HEK293 (cell line): ENCODE measurements around the gene NFE2L1.

Experiments
- CTCF ChIA-PET: fragments of 350-600 bp; formaldehyde crosslinking; extraction: SDS; loops from one replicate; lab custom pipeline; 2021; ENCODE audit warnings: antibody characterized with exemption; lab: Yijun Ruan, JAX
- POLR2A ChIA-PET: fragments of 300-600 bp; formaldehyde crosslinking; extraction: SDS; loops from one replicate; lab custom pipeline; 2020; ENCODE audit warnings: antibody characterized with exemption, inconsistent platforms; lab: Yijun Ruan, JAX
- H3K27ac ChIP-seq: fragments of 200-500 bp; sonication (Bioruptor generic); 2 replicates; pipeline ENCODE4 v1.5.1; 2014; ENCODE audit warnings: low read depth, low read length, control low read depth, inconsistent platforms; ENCODE audit errors: extremely low read depth
- H3K36me3 ChIP-seq, 2 experiments: fragments of 200-500 bp in 1 of 2; sonication (Bioruptor generic) in 1 of 2; 1 replicate in 1 of 2; 2 replicates in 1 of 2; pipeline ENCODE4 v1.5.1; 2014 to 2017; ENCODE audit warnings: inconsistent platforms in 2 of 2, low read length in 2 of 2; ENCODE audit not compliant: control insufficient read depth in 2 of 2, insufficient read depth in 1 of 2
- H3K4me1 ChIP-seq: fragments of 200-500 bp; sonication (Bioruptor generic); 2 replicates; pipeline ENCODE4 v1.5.1; 2014; ENCODE audit warnings: mild to moderate bottlenecking, low read length, inconsistent platforms; ENCODE audit not compliant: control insufficient read depth, insufficient read depth
- H3K4me3 ChIP-seq: 2 replicates; pipeline ENCODE4 v1.5.1; 2011; ENCODE audit warnings: low read depth, mild to moderate bottlenecking, control low read depth, low read length, moderate library complexity
- H3K9me3 ChIP-seq: fragments of 200-500 bp; sonication (Bioruptor generic); 2 replicates; pipeline ENCODE4 v1.5.1; 2014; ENCODE audit warnings: low read depth, low read length, inconsistent platforms; ENCODE audit not compliant: control insufficient read depth, insufficient read depth
- BCL6B ChIP-seq: fragments of 450-650 bp; formaldehyde crosslinking; IDR thresholded peaks from 2 replicates; pipeline ENCODE4 v1.5.1; 2017; ENCODE audit warnings: missing biosample characterization, missing genetic modification characterization
- KLF8 ChIP-seq: fragments of 450-650 bp; formaldehyde crosslinking; IDR thresholded peaks from 2 replicates; pipeline ENCODE4 v1.5.1; 2016; ENCODE audit warnings: missing biosample characterization, missing genetic modification characterization
- RBAK ChIP-seq: fragments of 450-650 bp; formaldehyde crosslinking; IDR thresholded peaks from 2 replicates; pipeline ENCODE4 v1.5.1; 2016; ENCODE audit warnings: missing biosample characterization, missing genetic modification characterization
- SP2 ChIP-seq: fragments of 450-650 bp; formaldehyde crosslinking; IDR thresholded peaks from 2 replicates; pipeline ENCODE4 v1.5.1; 2016; ENCODE audit warnings: missing biosample characterization, missing genetic modification characterization
- SP3 ChIP-seq: fragments of 450-650 bp; formaldehyde crosslinking; IDR thresholded peaks from 2 replicates; pipeline ENCODE4 v1.5.1; 2016; ENCODE audit warnings: missing biosample characterization, missing genetic modification characterization
- TRIM28 ChIP-seq: IDR thresholded peaks from 2 replicates; pipeline ENCODE4 v1.6.1; 2011; ENCODE audit warnings: low read length, control low read depth, borderline replicate concordance
- ZBTB11 ChIP-seq: fragments of 450-650 bp; formaldehyde crosslinking; conservative IDR thresholded peaks from 2 replicates; pipeline ENCODE4 v1.5.1; 2016; ENCODE audit warnings: low read depth, missing biosample characterization, missing genetic modification characterization
- ZBTB20 ChIP-seq: fragments of 450-650 bp; formaldehyde crosslinking; IDR thresholded peaks from 2 replicates; pipeline ENCODE4 v1.5.1; 2016; ENCODE audit warnings: missing biosample characterization, missing genetic modification characterization
- ZBTB21 ChIP-seq: fragments of 450-650 bp; formaldehyde crosslinking; IDR thresholded peaks from 2 replicates; pipeline ENCODE4 v1.5.1; 2017; ENCODE audit warnings: missing biosample characterization, missing genetic modification characterization
- ZBTB8A ChIP-seq: fragments of 450-650 bp; formaldehyde crosslinking; IDR thresholded peaks from 2 replicates; pipeline ENCODE4 v1.5.1; 2016; ENCODE audit warnings: missing biosample characterization, missing genetic modification characterization
- ZNF114 ChIP-seq: fragments of 450-650 bp; formaldehyde crosslinking; IDR thresholded peaks from 2 replicates; pipeline ENCODE4 v1.5.0; 2017; ENCODE audit warnings: missing biosample characterization, missing genetic modification characterization
- ZNF175 ChIP-seq: fragments of 450-650 bp; formaldehyde crosslinking; IDR thresholded peaks from 2 replicates; pipeline ENCODE4 v1.5.1; 2016; ENCODE audit warnings: missing biosample characterization, missing genetic modification characterization
- ZNF2 ChIP-seq: fragments of 450-650 bp; formaldehyde crosslinking; IDR thresholded peaks from 2 replicates; pipeline ENCODE4 v1.5.1; 2016; ENCODE audit warnings: missing biosample characterization, missing genetic modification characterization
- ZNF24 ChIP-seq: fragments of 450-650 bp; formaldehyde crosslinking; IDR thresholded peaks from 2 replicates; pipeline ENCODE4 v1.5.1; 2016; ENCODE audit warnings: missing biosample characterization, missing genetic modification characterization
- ZNF416 ChIP-seq: fragments of 450-650 bp; formaldehyde crosslinking; IDR thresholded peaks from 2 replicates; pipeline ENCODE4 v1.5.1; 2016; ENCODE audit warnings: missing biosample characterization, missing genetic modification characterization
- ZNF426 ChIP-seq: fragments of 450-650 bp; formaldehyde crosslinking; IDR thresholded peaks from 2 replicates; pipeline ENCODE4 v1.5.1; 2017; ENCODE audit warnings: missing biosample characterization, missing genetic modification characterization, mild to moderate bottlenecking, inconsistent platforms, moderate library complexity
- ZNF518A ChIP-seq: fragments of 450-650 bp; formaldehyde crosslinking; conservative IDR thresholded peaks from 2 replicates; pipeline ENCODE4 v1.5.1; 2016; ENCODE audit warnings: low read depth, missing biosample characterization, missing genetic modification characterization
- ZNF529 ChIP-seq: fragments of 450-650 bp; formaldehyde crosslinking; IDR thresholded peaks from 2 replicates; pipeline ENCODE4 v1.5.1; 2017; ENCODE audit warnings: missing genetic modification characterization, missing biosample characterization; ENCODE audit not compliant: insufficient replicate concordance
- ZNF701 ChIP-seq: fragments of 450-650 bp; formaldehyde crosslinking; IDR thresholded peaks from 2 replicates; pipeline ENCODE4 v1.5.1; 2016; ENCODE audit warnings: missing biosample characterization, missing genetic modification characterization
- ZNF76 ChIP-seq: fragments of 450-650 bp; formaldehyde crosslinking; IDR thresholded peaks from 2 replicates; pipeline ENCODE4; 2016; ENCODE audit warnings: low read depth, missing biosample characterization, missing genetic modification characterization, borderline replicate concordance
- ZNF837 ChIP-seq: fragments of 450-650 bp; formaldehyde crosslinking; IDR thresholded peaks from 2 replicates; pipeline ENCODE4 v1.5.1; 2016; ENCODE audit warnings: missing biosample characterization, missing genetic modification characterization
- ZNF843 ChIP-seq: fragments of 450-650 bp; formaldehyde crosslinking; IDR thresholded peaks from 2 replicates; pipeline ENCODE4 v1.5.1; 2016; ENCODE audit warnings: missing biosample characterization, missing genetic modification characterization
- ZSCAN16 ChIP-seq: fragments of 450-650 bp; formaldehyde crosslinking; IDR thresholded peaks from 2 replicates; pipeline ENCODE4 v1.5.1; 2016; ENCODE audit warnings: missing biosample characterization, missing genetic modification characterization
- TF ChIP-seq, protein P1 (sequence below): fragments of 450-650 bp; formaldehyde crosslinking; IDR thresholded peaks from 2 replicates; pipeline ENCODE4 v1.5.1; 2017; ENCODE audit warnings: missing biosample characterization, missing genetic modification characterization
- TF ChIP-seq, protein P2 (sequence below): fragments of 450-650 bp; formaldehyde crosslinking; IDR thresholded peaks from 2 replicates; pipeline ENCODE4 v1.5.1; 2016; ENCODE audit warnings: missing biosample characterization, missing genetic modification characterization

Gene NFE2L1

GRCh38 chr17:48025040-48025903 lies 22.9 kb upstream of the NFE2L1 start:
- CTCF ChIA-PET = interaction anchor here (0.5 to 7.9 kb wide), 43 partner anchors 11 to 1528 kb away, joined by 3 to 197 read pairs (median 4); partner anchors contain the start of genes NFE2L1 and SNX11
- Histone ChIP-seq H3K4me1 (peaks cover 14% of the 10 kb centered on the region), H3K36me3 (no peaks in the 10 kb centered on the region), H3K27ac (no peak overlapping the region), H3K9me3 (no peaks in the 10 kb centered on the region), H3K4me3 (peak overlapping the region; percentile 45)
- POLR2A ChIA-PET = interaction anchor here (0.6 to 2.2 kb wide), 11 partner anchors 11 to 854 kb away, joined by 3 to 22 read pairs (median 5); partner anchors contain the start of genes NFE2L1, PNPO and SNX11
- TF ChIP-seq ZNF114 (tag by site-specific recombination) (no peak), KLF8 (peak; percentile 98), TRIM28 (peak; percentile 71; the same call in 1 of the 2 replicates), ZNF2 (tag by site-specific recombination) (peak; percentile 54; the same call in 1 of the 2 replicates), ZNF175 (tag by site-specific recombination) (no peak), SP2 (tag by site-specific recombination) (peak; percentile 87), RBAK (peak; percentile 89), ZBTB8A (tag by site-specific recombination) (no peak), ZBTB21 (no peak), ZNF529 (tag by site-specific recombination) (no peak), SP3 (peak; percentile 89), ZNF518A (no peak), ZNF701 (no peak), ZBTB11 (peak; percentile 77; the same call in 1 of the 2 replicates), ZSCAN16 (tag by site-specific recombination) (peak; percentile 74; the same call in 1 of the 2 replicates), ZNF843 (tag by site-specific recombination) (no peak), ZNF416 (tag by site-specific recombination) (no peak), ZBTB20 (tag by site-specific recombination) (peak; percentile 65), BCL6B (tag by site-specific recombination) (no peak), ZNF24 (tag by site-specific recombination) (0 out of 2 replicates have a peak, but pooled peaks have one; percentile 6), ZNF76 (tag by site-specific recombination) (peak; percentile 90), ZNF837 (no peak), ZNF426 (no peak)
- TF ChIP-seq, protein P1, sequence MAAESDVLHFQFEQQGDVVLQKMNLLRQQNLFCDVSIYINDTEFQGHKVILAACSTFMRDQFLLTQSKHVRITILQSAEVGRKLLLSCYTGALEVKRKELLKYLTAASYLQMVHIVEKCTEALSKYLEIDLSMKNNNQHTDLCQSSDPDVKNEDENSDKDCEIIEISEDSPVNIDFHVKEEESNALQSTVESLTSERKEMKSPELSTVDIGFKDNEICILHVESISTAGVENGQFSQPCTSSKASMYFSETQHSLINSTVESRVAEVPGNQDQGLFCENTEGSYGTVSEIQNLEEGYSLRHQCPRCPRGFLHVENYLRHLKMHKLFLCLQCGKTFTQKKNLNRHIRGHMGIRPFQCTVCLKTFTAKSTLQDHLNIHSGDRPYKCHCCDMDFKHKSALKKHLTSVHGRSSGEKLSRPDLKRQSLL = 0 out of 2 replicates have a peak, but pooled peaks have one; percentile 25
- TF ChIP-seq, protein P2, sequence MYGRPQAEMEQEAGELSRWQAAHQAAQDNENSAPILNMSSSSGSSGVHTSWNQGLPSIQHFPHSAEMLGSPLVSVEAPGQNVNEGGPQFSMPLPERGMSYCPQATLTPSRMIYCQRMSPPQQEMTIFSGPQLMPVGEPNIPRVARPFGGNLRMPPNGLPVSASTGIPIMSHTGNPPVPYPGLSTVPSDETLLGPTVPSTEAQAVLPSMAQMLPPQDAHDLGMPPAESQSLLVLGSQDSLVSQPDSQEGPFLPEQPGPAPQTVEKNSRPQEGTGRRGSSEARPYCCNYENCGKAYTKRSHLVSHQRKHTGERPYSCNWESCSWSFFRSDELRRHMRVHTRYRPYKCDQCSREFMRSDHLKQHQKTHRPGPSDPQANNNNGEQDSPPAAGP = peak; percentile 45
